HCEC 1CT (cell line): ENCODE data around the gene F8.
"Not testable (repeated sequence)": the region's sequence is repeated elsewhere in the genome, so short reads cannot be mapped to it uniquely, and the experiment has no call there.

Source experiments
- DNase-seq: peaks from one replicate; pipeline ENCODE4 v3.0.0-alpha.2; 2017

Gene F8

GRCh38 chrX:155028877-155029291 lies 6.4 kb upstream of the F8 start:
- peak; percentile 51 for DNase-seq

- DNase-seq, result no peak
Observed at GRCh38 chrX:155028129-155028528, 5.6 kb upstream of the F8 start.

- DNase-seq, result peak; percentile 65
Observed at GRCh38 chrX:155027509-155028066, 5.1 kb upstream of the F8 start.

- peak; percentile 90 for DNase-seq
Observed at GRCh38 chrX:155026727-155027508, 4.4 kb upstream of the F8 start, which contains the start of gene FUNDC2. Gene FUNDC2, plus strand, starts transcription at chrX:155026844. Its CDS starts 95 bp downstream, at chrX:155026939.

GRCh38 chrX:155026420-155026726 lies 3.9 kb upstream of the F8 start:
- DNase-seq, result no peak

GRCh38 chrX:155023907-155024833 lies 1.6 kb upstream of the F8 start:
- no peak for DNase-seq

GRCh38 chrX:155020591-155020990 lies 1.9 kb downstream of the F8 start:
- no peak for DNase-seq

- no peak for DNase-seq
Observed at GRCh38 chrX:155009994-155010472, 12.5 kb downstream of the F8 start.

GRCh38 chrX:155008578-155008977 lies 13.9 kb downstream of the F8 start:
- not testable (repeated sequence) for DNase-seq

GRCh38 chrX:155006913-155007671 lies 15.4 kb downstream of the F8 start:
- not testable (repeated sequence) for DNase-seq

- not testable (repeated sequence) for DNase-seq
Observed at GRCh38 chrX:155006379-155006778, 16.1 kb downstream of the F8 start.

- DNase-seq, result no peak
Observed at GRCh38 chrX:155005190-155005589, 17.3 kb downstream of the F8 start.

GRCh38 chrX:155001873-155002272 lies 20.6 kb downstream of the F8 start:
- DNase-seq, result no peak

- DNase-seq, result no peak
Observed at GRCh38 chrX:155000841-155001240, 21.7 kb downstream of the F8 start.

GRCh38 chrX:154998204-154998880 lies 24.2 kb downstream of the F8 start:
- no peak for DNase-seq

GRCh38 chrX:154991476-154991875 lies 31.0 kb downstream of the F8 start:
- no peak for DNase-seq

GRCh38 chrX:154991039-154991438 lies 31.5 kb downstream of the F8 start:
- DNase-seq, result no peak

- no peak for DNase-seq
Observed at GRCh38 chrX:154990496-154990895, 32.0 kb downstream of the F8 start.

GRCh38 chrX:154988719-154989118 lies 33.8 kb downstream of the F8 start:
- no peak for DNase-seq

GRCh38 chrX:154987940-154988339 lies 34.6 kb downstream of the F8 start:
- DNase-seq, result no peak

- DNase-seq, result no peak
Observed at GRCh38 chrX:154986826-154987575, 35.5 kb downstream of the F8 start.

GRCh38 chrX:154981116-154981411 lies 41.5 kb downstream of the F8 start:
- DNase-seq, result no peak
